ENCODE measurements around the gene VSIG8.

The VSIG8 gene

DNA sequence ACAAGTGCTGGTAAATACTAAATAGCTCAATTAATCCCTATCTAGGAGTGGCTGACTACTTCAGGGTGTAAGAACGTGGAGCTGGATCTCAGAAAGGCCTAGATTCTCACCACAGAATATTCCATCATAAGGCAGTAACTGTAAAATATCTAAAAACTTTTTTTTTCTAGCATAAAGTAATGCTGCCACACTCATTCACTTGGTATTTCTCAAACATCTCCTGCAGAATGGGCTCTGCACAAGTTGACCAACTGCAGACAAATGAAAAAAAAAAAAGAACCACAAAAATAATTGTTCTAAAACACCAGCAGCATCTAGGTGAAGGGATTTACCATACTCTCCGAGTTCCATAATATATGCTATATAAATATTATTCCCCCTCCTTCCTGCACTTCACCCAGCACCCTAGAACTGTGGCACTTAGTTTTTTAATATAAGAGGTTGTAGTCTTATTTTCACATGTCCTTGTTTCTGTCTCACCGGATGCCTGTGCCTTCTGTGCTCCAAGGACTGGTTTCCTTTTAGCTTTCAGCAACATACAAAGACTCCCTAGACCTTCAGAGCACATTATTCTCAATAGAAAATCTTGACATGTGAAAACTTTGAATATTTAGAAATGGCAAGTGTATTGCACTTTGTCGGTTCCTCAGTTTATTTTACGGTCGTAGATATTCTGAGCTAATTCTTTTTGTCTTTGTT, 8.9 kb downstream of the VSIG8 start:
- TF ChIP-seq, protein P1, sequence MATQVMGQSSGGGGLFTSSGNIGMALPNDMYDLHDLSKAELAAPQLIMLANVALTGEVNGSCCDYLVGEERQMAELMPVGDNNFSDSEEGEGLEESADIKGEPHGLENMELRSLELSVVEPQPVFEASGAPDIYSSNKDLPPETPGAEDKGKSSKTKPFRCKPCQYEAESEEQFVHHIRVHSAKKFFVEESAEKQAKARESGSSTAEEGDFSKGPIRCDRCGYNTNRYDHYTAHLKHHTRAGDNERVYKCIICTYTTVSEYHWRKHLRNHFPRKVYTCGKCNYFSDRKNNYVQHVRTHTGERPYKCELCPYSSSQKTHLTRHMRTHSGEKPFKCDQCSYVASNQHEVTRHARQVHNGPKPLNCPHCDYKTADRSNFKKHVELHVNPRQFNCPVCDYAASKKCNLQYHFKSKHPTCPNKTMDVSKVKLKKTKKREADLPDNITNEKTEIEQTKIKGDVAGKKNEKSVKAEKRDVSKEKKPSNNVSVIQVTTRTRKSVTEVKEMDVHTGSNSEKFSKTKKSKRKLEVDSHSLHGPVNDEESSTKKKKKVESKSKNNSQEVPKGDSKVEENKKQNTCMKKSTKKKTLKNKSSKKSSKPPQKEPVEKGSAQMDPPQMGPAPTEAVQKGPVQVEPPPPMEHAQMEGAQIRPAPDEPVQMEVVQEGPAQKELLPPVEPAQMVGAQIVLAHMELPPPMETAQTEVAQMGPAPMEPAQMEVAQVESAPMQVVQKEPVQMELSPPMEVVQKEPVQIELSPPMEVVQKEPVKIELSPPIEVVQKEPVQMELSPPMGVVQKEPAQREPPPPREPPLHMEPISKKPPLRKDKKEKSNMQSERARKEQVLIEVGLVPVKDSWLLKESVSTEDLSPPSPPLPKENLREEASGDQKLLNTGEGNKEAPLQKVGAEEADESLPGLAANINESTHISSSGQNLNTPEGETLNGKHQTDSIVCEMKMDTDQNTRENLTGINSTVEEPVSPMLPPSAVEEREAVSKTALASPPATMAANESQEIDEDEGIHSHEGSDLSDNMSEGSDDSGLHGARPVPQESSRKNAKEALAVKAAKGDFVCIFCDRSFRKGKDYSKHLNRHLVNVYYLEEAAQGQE (IDR thresholded peaks at IDR 0.05; ENCODE audit: insufficient replicate concordance, low read depth) = no peak
- no peak for TF ChIP-seq POLR2AphosphoS5 (IDR thresholded peaks at IDR 0.05; ENCODE audit: low read depth)
- no peak for TF ChIP-seq SPI1 (IDR thresholded peaks at IDR 0.05; ENCODE audit: borderline replicate concordance, low read depth)
- TF ChIP-seq CTCF (IDR thresholded peaks at IDR 0.05; ENCODE audit: insufficient read depth, low read length) = no peak
- TF ChIP-seq GABPA (IDR thresholded peaks at IDR 0.05; ENCODE audit: low read depth) = no peak
- DNase-seq (ENCODE audit: low read depth in 1 of 2, low spot score in 1 of 2) = no peak
- H3K27me3 ChIP-seq (ENCODE audit: insufficient read depth, poor library complexity, severe bottlenecking) = peaks cover 16% of the 10 kb centered on the region
- H3K27ac ChIP-seq (replicated peaks) = no peak overlapping the region
- H3K4me3 ChIP-seq (replicated peaks; ENCODE audit: insufficient read depth, low read length) = no peak overlapping the region

- no peak for DNase-seq (ENCODE audit: low read depth in 1 of 2, low spot score in 1 of 2)
- peak; percentile 10 for TF ChIP-seq CTCF (IDR thresholded peaks at IDR 0.05; ENCODE audit: insufficient read depth, low read length)
- no peak for TF ChIP-seq GABPA (IDR thresholded peaks at IDR 0.05; ENCODE audit: low read depth)
- no peak overlapping the region for H3K4me3 ChIP-seq (replicated peaks; ENCODE audit: insufficient read depth, low read length)
Measured at GRCh38 chr1:159851407-159851806, 11.1 kb downstream of the VSIG8 start.

DNA sequence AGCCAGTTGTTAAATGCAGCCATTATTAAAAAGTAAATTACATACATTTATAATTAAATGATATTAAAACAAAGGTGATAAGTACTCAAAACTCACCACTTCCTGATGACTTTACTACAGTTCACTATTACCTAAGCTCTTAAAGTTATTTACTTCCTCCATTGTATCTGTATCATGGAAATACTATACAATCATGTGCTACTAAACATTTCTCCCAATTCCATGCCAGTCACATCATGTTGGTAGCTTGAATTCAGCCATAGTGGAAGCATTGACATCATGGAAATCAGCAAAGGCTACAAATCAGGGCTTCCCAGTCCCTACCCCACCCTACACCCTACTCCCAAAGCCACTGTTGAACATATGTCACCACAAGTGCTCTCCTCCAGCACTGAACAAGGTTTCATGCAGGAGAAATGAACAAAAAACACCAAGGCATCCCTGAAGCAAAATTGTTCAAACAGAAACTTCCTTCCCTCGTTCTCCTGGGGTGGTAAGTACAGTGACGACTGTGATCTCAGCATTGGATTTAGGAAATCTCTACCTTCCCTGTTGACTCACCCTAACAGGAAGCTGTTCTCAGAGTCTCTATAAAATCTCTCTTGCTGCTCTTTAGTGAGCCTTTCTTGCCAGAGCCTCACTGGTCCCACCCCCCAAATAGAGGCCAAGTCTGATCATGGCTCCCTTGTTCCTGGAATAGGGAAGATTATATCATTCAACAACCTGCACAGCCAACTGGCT, 12.7 kb downstream of the VSIG8 start:
- TF ChIP-seq, protein P1 (IDR thresholded peaks at IDR 0.05; ENCODE audit: insufficient replicate concordance, low read depth) = peak; percentile 16
- TF ChIP-seq POLR2AphosphoS5 (IDR thresholded peaks at IDR 0.05; ENCODE audit: low read depth) (no peak), SPI1 (IDR thresholded peaks at IDR 0.05; ENCODE audit: borderline replicate concordance, low read depth) (no peak), CTCF (IDR thresholded peaks at IDR 0.05; ENCODE audit: insufficient read depth, low read length) (no peak)

More at GRCh38 chr1:159851407-159851806, 11.1 kb downstream of the VSIG8 start:
- Histone ChIP-seq H3K27ac (replicated peaks) (no peak overlapping the region), H3K27me3 (ENCODE audit: insufficient read depth, poor library complexity, severe bottlenecking) (peaks cover 16% of the 10 kb centered on the region)

More for the DNA sequence above, 12.7 kb downstream of the VSIG8 start:
- Histone ChIP-seq H3K4me3 (replicated peaks; ENCODE audit: insufficient read depth, low read length) (no peak overlapping the region), H3K27ac (replicated peaks) (no peak overlapping the region), H3K27me3 (ENCODE audit: insufficient read depth, poor library complexity, severe bottlenecking) (peaks cover 8% of the 10 kb centered on the region)
- DNase-seq (ENCODE audit: low read depth in 1 of 2, low spot score in 1 of 2) = no peak
